Sigmoid colon (tissue), 4 donors: ENCODE measurements around the gene KLHL29.

Experiments
- CTCF ChIP-seq, 4 experiments: fragments of 450-650 bp in 3 of 4; fragments of 200-600 bp in 1 of 4; IDR thresholded peaks; one replicate each; pipeline ENCODE4 v1.5.1; 2016 to 2019; ENCODE audit warnings: antibody characterized with exemption in 4 of 4, mild to moderate bottlenecking in 3 of 4, moderate library complexity in 2 of 4
- POLR2A ChIP-seq, 2 donors: fragments of 450-650 bp; IDR thresholded peaks; one replicate each; pipeline ENCODE4 v1.6.1; 2016; ENCODE audit warnings: antibody characterized with exemption in 2 of 2, mild to moderate bottlenecking in 2 of 2, moderate library complexity in 2 of 2
- POLR2AphosphoS5 ChIP-seq, 4 donors: sonication (generic); formaldehyde crosslinking; IDR thresholded peaks; one replicate each; pipeline ENCODE4 v1.6.1; 2017; ENCODE audit warnings: antibody characterized with exemption in 4 of 4

GRCh38 chr2:23498943-23499342 lies 114.0 kb downstream of the KLHL29 start:
- no peak for TF ChIP-seq CTCF (IDR thresholded peaks at IDR 0.05)
- TF ChIP-seq POLR2AphosphoS5 (IDR thresholded peaks at IDR 0.05), result no peak
- TF ChIP-seq POLR2A (IDR thresholded peaks at IDR 0.05), result no peak
